Astrocyte of the cerebellum (primary cell): Measurements from ENCODE around the gene FLNB.
A peak's percentile ranks its signal among the peaks of the same experiment; 100 is the strongest.

ENCODE experiments used
- DNase-seq: peaks from one replicate; pipeline ENCODE4 v3.0.0-alpha.2; 2011; ENCODE audit warnings: low read depth
- H3K4me3 ChIP-seq: 2 replicates; pipeline ENCODE4 v1.5.1; 2011; ENCODE audit warnings: mild to moderate bottlenecking, low read depth, low read length, moderate library complexity
- CTCF ChIP-seq: IDR thresholded peaks from 2 replicates; pipeline ENCODE4 v1.5.1; 2012; ENCODE audit warnings: low read length, low read depth, moderate library complexity, mild to moderate bottlenecking; ENCODE audit errors: missing control alignments
- in situ Hi-C: cut with HindIII; loops from 2 replicates; pipeline ENCODE4 v1.10.0; 2017; ENCODE audit warnings: low sequenced_read_pairs

The FLNB gene

DNA sequence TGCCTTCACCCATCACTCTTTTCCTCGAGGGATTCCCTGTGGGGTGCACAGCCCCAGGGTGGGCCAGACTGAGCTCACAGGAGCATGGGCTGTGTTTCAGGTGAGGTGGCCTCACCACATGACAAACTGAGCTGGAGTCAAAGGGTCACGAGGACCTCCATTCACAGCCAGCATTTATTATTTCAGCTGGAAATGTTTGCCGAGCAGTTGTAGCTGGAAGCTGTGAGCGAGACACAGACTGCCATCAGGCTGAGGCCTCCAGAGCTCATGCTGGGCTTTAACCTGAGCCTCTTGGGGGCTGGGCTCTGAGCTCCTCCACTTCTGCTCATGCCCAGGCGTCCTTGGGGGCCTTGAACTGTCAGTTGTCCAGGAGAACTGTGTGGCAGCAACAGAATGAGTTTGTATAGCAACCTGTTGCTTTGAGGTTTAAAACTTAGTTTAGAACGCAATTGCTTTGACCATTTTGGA, 57.5 kb downstream of the FLNB start:
- no peak for DNase-seq
- TF ChIP-seq CTCF = no peak
- no peak overlapping the region for H3K4me3 ChIP-seq
- in situ Hi-C loops = no loop called here

DNA sequence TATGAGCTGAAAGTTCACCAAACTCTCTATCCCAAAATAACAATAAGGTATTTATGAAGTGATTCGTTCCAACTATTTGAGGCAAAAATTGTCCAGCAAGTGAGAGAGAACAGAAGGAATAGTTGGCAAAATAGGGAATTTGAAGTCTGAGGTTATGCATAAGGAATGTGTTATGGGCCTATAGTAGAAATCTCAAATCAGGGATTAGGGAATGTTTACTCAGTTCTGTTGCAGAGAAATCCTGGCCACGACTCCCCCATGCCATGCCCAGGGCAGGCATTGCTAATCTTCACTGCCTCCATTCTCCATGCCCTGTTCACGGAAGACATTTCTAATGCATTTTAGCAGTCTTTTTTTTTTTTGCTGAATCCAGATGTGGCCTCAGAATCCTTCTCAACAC, 58.6 kb downstream of the FLNB start:
- DNase-seq = no peak
- in situ Hi-C loops = no loop called here
- no peak overlapping the region for H3K4me3 ChIP-seq
- TF ChIP-seq CTCF = no peak

DNA sequence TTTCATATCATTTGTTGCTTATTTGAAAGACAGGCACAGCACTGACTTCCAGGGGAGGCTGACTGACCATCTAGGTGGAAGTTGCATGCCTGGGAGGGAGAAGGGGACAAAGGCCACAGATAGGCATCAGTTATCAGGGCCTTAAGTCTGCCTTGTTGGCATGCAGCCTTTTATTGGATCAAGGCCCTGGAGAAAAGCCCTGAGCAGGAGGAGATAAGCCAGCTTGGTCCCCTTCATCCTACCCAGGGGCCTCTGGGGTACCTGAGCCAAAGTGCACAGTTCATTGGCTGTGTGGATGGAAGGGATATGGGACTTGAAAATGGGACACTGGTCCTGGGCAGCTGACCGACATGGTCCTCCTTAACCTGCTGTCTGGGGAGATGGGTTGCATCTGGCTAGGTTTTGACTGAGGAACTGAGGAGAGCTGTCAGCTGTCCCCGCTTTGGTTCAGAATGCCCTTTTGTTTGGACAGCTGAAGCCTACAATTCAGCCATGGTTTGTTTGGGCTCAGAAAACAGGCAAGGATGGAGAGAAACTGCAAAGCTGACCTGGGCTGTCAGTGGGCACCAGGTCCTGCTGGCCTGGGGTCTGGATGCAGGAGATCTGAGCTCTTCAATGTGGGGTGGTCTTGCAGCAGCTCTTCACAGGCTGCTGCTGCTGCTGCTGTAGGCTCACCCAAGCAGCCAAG, 60.0 kb downstream of the FLNB start:
- H3K4me3 ChIP-seq = no peak overlapping the region
- TF ChIP-seq CTCF = no peak
- DNase-seq = no peak
- in situ Hi-C loops = no loop called here

GRCh38 chr3:58071480-58071971, 63.3 kb downstream of the FLNB start:
- DNase-seq = no peak
- no peak for TF ChIP-seq CTCF
- H3K4me3 ChIP-seq = no peak overlapping the region
- in situ Hi-C loops = no loop called here

GRCh38 chr3:58072052-58072762, 64.0 kb downstream of the FLNB start:
- no peak for TF ChIP-seq CTCF
- no peak overlapping the region for H3K4me3 ChIP-seq
- in situ Hi-C loops = no loop called here
- peak; percentile 98 for DNase-seq

DNA sequence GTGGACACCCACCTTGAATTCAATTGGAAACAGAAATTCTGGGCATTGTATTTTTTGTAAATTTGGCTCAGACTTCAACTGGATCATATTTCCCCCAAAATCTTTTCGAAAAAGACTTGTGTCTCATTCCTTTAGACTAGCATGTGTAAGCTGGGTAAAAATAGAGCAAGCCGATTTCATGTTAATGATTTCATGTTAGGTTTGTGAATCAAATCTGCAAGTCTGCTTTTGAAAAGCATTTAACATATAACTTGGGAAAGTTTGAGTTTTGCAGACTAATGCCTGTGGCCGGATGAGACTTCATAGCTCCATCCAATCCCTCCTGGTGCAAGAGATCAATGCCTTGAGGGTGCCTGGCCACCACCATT, 64.5 kb downstream of the FLNB start:
- TF ChIP-seq CTCF = no peak
- in situ Hi-C loops = no loop called here
- no peak for DNase-seq
- H3K4me3 ChIP-seq = no peak overlapping the region
